HG03039 (cell line): ENCODE results near the gene ATRAID.

Experiments
- ATAC-seq: cut with Tn5 transposase; IDR thresholded peaks from one replicate; pipeline ENCODE4 v1.9.1; 2021; ENCODE audit warnings: mild to moderate bottlenecking, moderate library complexity; ENCODE audit not compliant: unreplicated experiment

The ATRAID gene

GRCh38 chr2:27217173-27218121, 5.6 kb downstream of the ATRAID start, which contains the start of gene CAD:
Gene CAD (plus strand): TSS chr2:27217369. CDS start chr2:27217552, 183 bp downstream.
- ATAC-seq, result peak; percentile 72

- no peak for ATAC-seq
These were observed 6.8 kb downstream of the ATRAID start for GRCh38 chr2:27218614-27219013.

- ATAC-seq, result no peak
These were observed 7.2 kb downstream of the ATRAID start for GRCh38 chr2:27219091-27219490.

- no peak for ATAC-seq
These were observed 8.2 kb downstream of the ATRAID start for GRCh38 chr2:27220091-27220490.

- ATAC-seq, result no peak
These were observed 9.3 kb downstream of the ATRAID start for GRCh38 chr2:27221166-27221565.

- no peak for ATAC-seq
These were observed 10.6 kb downstream of the ATRAID start for GRCh38 chr2:27222407-27222806.

- no peak for ATAC-seq
These were observed 11.6 kb downstream of the ATRAID start for GRCh38 chr2:27223416-27223815.

- no peak for ATAC-seq
These were observed 13.7 kb downstream of the ATRAID start for GRCh38 chr2:27225526-27225925.

GRCh38 chr2:27227501-27227900, 15.7 kb downstream of the ATRAID start:
- no peak for ATAC-seq

GRCh38 chr2:27231921-27232320, 20.1 kb downstream of the ATRAID start:
- no peak for ATAC-seq

GRCh38 chr2:27233341-27233740, 21.5 kb downstream of the ATRAID start:
- no peak for ATAC-seq

GRCh38 chr2:27236136-27236535, 24.3 kb downstream of the ATRAID start:
- ATAC-seq, result no peak

- ATAC-seq, result no peak
These were observed 24.8 kb downstream of the ATRAID start for GRCh38 chr2:27236626-27237025.

- no peak for ATAC-seq
These were observed 25.6 kb downstream of the ATRAID start for GRCh38 chr2:27237341-27237945.

- no peak for ATAC-seq
These were observed 27.1 kb downstream of the ATRAID start for GRCh38 chr2:27238976-27239375.

GRCh38 chr2:27240406-27240805, 28.6 kb downstream of the ATRAID start:
- no peak for ATAC-seq

GRCh38 chr2:27241761-27242613, 30.1 kb downstream of the ATRAID start:
- ATAC-seq, result no peak

GRCh38 chr2:27242614-27242951, 30.7 kb downstream of the ATRAID start:
- ATAC-seq, result no peak

GRCh38 chr2:27243391-27244130, 31.7 kb downstream of the ATRAID start:
- no peak for ATAC-seq

GRCh38 chr2:27245116-27245515, 33.3 kb downstream of the ATRAID start:
- ATAC-seq, result no peak

GRCh38 chr2:27245626-27246025, 33.8 kb downstream of the ATRAID start:
- no peak for ATAC-seq
